NCI-H1436 (cell line): Measurements from ENCODE around the gene PIH1D2.
"Not testable (repeated sequence)": the region's sequence is repeated elsewhere in the genome, so short reads cannot be mapped to it uniquely, and the experiment has no call there.

ENCODE experiments used
- DNase-seq: peaks from one replicate; lab custom pipeline; 2025; lab: John Stamatoyannopoulos, UW

PIH1D2 gene

DNA sequence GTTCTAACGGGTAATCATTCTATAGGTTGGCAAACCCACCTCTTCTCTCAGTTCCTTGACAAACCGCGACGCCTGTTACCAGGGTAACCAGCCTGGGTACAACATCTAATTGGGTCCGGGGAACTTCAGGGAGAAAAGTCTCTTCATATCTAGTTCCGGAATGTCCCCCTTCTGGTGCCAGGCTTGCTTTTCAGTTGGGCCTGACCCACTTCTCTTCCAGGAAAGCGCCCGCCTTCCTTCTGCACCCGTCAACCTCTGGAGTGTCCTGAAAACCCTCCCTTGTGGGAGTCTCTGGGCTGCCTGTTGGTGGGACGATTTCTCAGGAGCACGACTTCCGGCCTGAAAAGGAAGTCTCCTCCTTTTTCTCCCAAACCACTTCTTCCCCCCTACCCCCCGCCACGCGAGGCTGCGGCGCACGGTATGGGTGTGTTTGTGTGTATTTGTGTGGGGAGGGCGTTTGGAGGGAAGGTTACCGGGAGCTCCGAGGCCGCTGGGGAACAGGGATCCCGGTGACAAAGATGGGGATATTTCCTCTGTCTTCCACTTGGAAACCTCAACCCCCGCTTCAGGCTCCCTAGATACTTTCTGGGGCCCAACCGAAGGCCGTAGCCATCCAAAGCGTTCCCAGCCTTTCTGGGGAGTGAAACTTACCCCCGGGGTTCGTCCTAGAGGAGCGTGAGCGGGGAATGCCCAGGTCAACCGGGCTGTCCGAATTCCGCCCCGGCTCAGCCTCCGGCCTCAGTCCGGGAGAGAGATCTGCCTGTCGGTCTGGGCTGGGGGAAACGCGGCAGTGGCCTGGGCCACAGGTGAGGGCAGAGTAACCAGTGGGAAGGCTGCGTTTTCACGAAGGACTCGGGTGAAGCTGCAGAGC is at the start of gene PIH1D2, which contains the start of gene NKAPD1:
Gene PIH1D2 (minus strand): TSS at position 77 of the 871 bp plus-strand sequence. CDS start 843 bp downstream, outside the sequence.
Gene NKAPD1 (plus strand): TSS at position 359 of the 871 bp plus-strand sequence. CDS start 1,276 bp downstream, outside the sequence.
- DNase-seq = peak; percentile 86

DNA sequence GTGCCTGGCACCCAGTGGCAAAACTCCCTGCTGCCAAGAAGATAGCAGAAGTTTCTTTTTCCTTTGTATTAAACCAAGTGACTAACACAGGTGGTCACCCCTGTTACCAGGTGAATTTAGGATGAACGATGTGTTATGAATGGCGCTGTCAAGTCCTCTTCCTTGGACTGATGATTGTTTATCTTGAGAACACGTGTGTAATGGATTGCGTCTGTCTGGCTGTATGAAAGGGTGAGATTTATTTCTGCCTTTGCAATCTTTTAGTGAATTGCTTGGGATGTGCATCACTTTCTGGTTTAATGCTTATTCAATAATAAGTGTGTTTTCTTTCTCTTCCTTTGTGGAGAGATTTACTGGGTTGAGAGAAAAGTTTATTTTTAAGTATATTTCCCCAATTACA is 49.3 kb upstream of the PIH1D2 start:
- DNase-seq = no peak

DNA sequence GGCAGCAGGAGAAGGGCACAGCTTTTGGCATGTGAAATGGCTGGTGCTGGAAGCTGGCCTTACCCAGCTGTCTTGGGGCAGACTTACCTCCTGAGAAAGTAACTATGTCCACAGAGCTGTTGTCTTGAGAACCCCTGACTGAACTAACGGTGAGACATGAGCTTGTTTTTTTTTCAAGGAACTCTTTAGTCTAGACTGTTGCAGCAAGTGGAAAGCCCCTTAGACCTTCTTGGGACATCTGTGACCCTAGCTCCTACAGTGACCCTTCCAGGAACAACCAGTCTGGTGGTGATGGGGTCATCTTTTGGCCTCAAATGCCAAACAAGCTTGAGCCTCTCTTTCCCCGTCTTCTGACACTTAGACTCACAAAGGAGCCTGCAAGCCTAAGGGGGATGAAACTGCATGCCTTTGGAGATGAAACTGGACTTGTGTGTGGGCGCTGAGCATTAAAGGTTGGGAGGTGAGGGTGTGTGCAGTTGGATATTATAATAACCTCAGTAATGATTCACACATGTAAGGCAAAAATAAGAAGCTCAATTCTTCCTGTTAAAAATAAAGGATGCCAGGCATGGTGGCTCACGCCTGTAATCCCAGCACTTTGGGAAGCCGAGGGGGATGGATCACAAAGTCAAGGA is 48.3 kb upstream of the PIH1D2 start:
- DNase-seq = no peak

DNA sequence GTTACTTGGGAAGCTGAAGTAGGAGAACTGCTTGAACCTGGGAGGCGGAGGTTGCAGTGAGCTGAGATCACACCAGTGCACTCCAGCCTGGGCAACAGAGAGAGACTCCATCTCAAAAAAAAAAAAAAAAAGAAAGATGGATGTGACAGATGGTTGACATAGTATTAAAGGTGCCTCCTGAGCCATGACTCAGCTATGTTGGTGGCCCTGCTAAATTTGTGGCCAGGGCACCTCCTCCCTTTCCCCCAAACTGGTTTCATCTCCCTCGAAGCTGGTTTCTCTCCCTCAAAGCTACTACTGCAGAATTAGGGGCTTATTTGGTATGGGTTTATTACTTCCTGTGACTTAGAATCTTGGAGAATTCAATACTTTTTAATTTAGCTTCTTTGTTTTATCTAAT is 44.4 kb upstream of the PIH1D2 start:
- DNase-seq = no peak

GRCh38 chr11:112115386-112115785 is 41.6 kb upstream of the PIH1D2 start:
- DNase-seq = no peak

DNA sequence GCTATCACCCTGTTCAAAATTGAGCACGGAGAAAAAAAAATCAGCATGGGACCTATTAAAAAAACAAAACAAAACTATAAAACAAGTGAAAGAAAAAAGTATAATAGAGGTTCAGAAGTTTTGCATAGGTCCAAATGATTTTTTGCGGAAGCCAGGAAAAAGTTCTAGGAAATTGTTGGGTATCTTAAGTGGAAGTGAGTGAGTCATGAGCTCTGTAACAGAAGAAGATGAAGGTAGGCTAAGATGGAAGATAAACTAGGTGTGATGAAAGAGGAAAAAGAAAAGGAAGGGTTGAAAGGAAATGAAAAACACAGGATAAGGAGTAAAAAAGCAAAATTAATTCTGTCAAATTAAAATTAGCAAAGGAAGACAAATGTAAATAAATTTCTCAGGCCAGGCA is 40.6 kb upstream of the PIH1D2 start:
- no peak for DNase-seq

- DNase-seq = peak; percentile 60
These were observed 40.0 kb upstream of the PIH1D2 start for GRCh38 chr11:112113539-112114457.

- DNase-seq = no peak
These were observed 32.3 kb upstream of the PIH1D2 start for GRCh38 chr11:112106070-112106469.

DNA sequence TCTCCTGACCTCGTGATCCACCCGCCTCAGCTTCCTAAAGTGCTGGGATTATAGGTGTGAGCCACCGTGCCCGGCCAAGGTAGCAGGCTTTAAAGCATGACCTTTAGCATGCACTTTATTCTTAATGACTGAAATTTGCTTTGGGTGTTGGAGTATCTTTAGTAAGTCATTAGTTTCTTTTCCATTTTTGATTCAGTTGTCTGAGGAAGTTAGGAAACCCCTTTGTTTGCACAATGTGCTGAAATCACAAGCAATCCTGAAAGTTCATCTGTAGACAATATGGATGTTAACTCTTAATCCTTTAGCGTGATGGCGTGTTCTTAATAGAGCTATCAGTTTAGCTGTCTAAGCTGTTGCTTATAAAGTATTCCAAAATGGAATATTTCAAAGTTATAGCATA is 29.6 kb upstream of the PIH1D2 start:
- DNase-seq = no peak

DNA sequence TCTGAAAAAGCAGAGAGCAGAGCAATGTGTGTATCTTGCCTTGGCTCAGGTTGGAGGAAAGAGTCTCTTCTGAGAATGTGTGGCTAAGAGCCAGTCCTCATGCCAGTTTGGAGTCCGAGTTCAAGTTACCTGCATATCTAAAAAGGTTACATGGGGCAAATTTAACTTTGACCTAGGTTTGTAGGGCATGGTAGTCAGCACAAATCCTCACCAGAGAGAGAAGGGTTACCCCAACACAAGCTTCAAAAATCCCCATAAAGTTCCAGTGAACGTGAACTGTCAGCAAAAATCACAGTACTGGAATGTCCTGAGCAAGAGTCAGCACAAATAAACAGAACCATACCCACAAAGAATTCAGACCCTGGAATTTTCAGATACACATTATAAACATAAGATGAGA is 26.6 kb upstream of the PIH1D2 start:
- no peak for DNase-seq

DNA sequence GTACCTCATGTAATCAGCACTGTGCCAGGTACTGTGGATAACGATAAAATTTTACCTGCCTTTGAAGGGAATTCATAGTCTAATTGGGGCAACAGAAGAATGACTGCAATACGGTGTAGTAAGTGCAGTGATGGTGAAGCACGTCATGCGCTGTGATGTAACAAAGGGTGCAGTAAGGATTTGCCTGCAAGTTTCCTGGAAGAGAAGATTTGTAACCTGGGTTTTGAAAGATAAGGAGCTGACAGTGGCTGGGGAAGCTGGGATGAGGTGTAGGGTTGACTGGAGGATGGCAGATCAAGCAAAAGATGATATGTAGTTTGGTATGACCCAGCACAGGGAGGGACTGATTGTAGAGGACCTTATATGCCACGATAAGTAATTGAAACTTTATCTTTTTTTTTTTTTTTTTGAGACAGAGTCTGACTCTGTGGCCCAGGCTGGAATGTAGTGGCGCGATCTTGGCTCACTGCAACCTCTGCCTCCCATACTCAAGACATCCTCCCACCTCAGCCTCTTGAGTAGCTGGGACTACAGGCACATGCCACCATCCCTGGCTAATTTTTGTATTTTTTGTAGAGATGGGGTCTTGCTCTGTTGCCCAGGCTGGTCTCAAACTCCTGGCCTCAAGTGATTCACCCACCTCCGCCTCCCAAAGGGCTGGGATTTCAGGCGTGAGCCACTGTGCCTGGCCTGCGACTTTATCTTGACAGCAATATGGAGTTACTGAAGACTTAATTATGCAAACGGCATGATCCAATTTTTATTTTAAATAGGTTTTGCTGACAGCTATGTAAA is 24.1 kb upstream of the PIH1D2 start:
- DNase-seq = no peak

- no peak for DNase-seq
These were observed 22.4 kb upstream of the PIH1D2 start for GRCh38 chr11:112096194-112096593.

GRCh38 chr11:112095302-112095701 is 21.5 kb upstream of the PIH1D2 start:
- not testable (repeated sequence) for DNase-seq

GRCh38 chr11:112087212-112087611 is 13.4 kb upstream of the PIH1D2 start:
- DNase-seq = no peak

DNA sequence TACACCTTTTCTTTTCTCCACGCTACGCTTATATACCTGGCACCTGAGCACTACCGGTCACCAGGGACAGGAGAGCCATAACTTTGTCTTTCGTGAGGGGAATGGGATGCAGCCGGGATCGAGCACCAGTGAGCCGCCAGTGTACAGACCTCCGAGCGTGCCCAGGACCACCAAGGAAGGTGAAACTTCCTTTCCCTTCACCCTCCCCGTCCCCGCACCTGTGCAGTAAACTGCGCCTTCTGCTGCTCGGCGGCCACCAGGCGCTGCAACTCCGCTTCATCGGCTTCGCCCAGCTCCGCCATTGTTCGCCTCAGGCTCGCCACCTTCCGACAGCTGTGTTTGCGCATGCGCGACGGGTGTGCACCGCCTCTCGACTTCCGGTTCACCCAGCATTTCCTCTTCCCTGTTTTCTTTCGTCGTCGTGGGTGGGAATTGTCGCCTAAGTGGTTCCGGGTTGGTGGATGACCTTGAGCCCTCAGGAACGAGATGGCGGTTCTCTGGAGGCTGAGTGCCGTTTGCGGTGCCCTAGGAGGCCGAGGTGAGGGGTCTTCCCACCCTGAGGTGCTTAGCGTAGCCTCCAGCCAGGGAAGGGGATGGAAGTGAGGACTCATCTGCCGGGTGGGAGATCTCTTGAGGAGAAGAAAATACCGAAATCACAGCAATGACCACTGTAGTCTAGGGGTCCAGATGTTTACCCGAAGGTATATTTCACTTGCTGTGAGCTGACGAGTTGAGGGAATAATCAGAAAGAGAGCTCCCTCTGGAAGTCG is 12.8 kb upstream of the PIH1D2 start, which contains the start of the genes SDHD and TIMM8B:
Gene SDHD (plus strand): TSS at position 452 of the 770 bp plus-strand sequence. CDS start 35 bp downstream, at position 487.
Gene TIMM8B (minus strand): TSS at position 335 of the 770 bp plus-strand sequence. CDS start 33 bp downstream, at position 302.
- peak; percentile 96 for DNase-seq

DNA sequence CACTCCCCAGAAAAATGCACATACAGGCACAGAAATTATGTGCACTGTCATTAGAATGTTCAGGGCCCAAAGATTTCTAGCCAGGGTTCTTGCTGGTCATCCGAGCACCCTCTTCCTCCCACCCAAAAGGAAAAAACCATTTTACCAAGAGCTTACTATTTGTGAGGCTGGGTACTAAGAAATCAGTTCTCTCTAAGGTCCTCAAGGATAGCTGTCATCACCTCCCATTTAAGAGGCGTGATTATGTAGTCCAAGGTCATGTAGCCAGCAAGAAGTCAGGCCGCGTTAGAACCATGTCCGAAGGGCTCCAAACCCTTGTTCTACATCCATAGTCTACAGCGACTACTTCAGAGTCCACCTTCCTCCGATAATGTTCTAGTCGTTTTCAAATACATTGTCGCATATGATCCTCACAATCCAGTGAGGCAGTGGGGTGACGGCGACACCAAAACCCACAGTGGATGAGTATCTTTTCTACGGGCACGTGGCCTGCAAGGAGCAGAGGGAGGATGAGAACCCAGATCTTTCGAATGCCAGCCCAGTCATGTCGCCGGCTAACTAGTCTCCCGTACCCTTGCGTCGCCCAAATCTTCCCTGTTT is 12.1 kb upstream of the PIH1D2 start:
- no peak for DNase-seq

- DNase-seq = no peak
These were observed 8.9 kb upstream of the PIH1D2 start for GRCh38 chr11:112082729-112083128.

DNA sequence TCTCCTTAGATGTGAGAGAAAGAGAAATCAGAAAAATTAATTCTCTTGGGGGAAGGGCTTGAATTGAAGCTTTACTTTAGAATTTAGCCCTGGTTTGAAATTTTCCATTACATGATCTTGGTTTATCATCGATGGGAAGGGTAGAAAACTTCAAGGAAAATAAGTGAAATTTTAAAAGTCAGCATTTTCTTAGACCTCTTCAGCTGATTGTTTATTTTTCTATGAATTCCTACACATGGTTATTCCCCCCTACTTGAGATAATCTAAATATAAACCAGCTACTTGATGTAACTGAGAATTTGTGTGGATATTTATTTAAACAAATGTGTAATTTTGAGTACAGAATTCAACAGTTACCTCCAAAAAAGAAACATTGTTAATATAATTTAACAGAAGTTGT is 10.9 kb downstream of the PIH1D2 start:
- no peak for DNase-seq

DNA sequence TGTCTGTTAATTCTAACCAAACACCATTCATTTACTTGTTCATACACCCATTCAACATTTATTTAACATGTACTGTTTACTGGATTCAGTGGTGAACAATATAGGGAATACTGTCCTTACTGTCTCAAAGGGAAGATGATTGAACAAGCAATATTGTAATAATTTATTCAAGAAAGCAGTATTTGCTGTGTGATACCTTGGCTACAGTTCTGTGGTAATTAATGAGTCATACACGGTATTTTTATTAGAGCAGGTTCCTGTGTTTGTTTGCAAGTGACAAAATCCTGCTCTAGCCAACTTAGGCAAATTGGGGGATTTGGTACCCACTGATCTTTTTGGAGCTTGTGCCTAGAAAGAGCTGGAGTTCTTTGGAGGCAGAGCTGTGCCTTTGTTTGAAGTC is 15.7 kb downstream of the PIH1D2 start:
- no peak for DNase-seq

- DNase-seq = no peak
These were observed 16.6 kb downstream of the PIH1D2 start for GRCh38 chr11:112057170-112057569.
